ENCODE measurements around the gene HS1BP3. TPM values are rescaled to one million over a fixed set of nuclear protein-coding genes. Genes with fewer than 3 reads are reported as not detected.
A peak's percentile ranks its signal among the peaks of the same experiment; 100 is the strongest.

HS1BP3 gene
- total and polyA plus RNA-seq, 2 of the 13 experiments (the other 11 are each of a cell fraction or from before 2014, with no cell fraction given) = 15.2 to 22.0 TPM

DNA sequence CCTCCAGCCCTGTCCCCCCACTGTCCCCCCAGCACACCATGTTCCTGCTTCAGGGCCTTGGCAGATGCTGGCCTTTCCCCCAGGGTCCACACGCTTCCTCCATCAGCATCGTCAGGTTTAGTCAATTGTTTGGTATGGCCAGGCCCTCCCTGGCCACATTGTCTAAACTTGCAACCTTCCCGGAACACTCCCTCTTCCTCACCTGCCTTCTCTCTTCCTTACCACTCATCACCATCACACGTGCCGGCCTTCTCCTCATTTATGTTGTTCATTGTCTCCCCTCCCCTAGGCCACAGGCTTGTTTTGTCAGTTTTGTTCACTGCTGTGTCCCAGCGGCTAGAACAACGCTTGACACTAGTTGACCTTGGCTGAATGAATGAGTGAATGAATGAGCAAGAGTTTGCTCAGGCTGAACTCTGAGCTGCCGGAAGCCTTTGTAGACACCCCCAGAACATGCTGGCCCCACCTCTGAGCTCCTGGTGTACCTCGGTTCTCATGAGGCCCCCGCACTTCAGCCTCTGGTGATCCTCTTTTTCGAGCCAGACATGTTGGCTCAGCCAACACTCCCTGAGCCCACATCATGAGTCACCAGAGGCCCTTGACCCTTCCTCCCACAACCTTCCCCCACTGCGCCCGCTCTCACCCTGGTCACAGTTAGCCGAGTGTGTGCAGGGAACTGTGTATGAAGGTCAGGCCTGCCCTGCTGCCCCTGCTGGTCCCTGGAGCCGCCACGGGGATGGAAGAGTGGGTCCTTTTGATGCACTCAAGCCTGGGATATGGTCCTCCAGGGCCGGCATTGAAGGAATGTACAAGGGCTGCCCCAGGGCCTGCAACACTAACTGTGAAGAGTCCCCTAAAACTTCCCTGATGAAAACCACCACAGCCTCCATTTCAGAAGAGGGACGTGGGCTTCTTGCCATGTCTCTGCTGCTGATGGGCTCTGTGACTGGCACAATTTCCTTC is 57.5 kb downstream of the HS1BP3 start (continued):
- TF ChIP-seq, protein P1, sequence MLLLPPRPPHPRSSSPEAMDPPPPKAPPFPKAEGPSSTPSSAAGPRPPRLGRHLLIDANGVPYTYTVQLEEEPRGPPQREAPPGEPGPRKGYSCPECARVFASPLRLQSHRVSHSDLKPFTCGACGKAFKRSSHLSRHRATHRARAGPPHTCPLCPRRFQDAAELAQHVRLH (CRISPR knock-in tag; IDR thresholded peaks at IDR 0.05; ENCODE audit: borderline replicate concordance, low read depth) = no peak; the same call in none of the 2 replicates
- TF ChIP-seq ZFP41 (CRISPR knock-in tag; IDR thresholded peaks at IDR 0.05; ENCODE audit: borderline replicate concordance) (peak; percentile 60; the same call in 1 of the 2 replicates), MLLT10 (CRISPR knock-in tag; IDR thresholded peaks at IDR 0.05) (no peak), ARID4A (CRISPR knock-in tag; IDR thresholded peaks at IDR 0.05; ENCODE audit: borderline replicate concordance) (peak; percentile 71; the same call in 1 of the 2 replicates), NFIC (IDR thresholded peaks at IDR 0.05; ENCODE audit: low read length) (no peak), FOXM1 (CRISPR knock-in tag; IDR thresholded peaks at IDR 0.05) (no peak), KDM3A (CRISPR knock-in tag; IDR thresholded peaks at IDR 0.05; ENCODE audit: low read depth) (peak; percentile 98), YEATS4 (CRISPR knock-in tag; IDR thresholded peaks at IDR 0.05; ENCODE audit: borderline replicate concordance) (peak; percentile 87), DMAP1 (CRISPR knock-in tag; IDR thresholded peaks at IDR 0.05) (peak; percentile 58; the same call in 1 of the 2 replicates), JUNB (CRISPR knock-in tag; IDR thresholded peaks at IDR 0.05; ENCODE audit: borderline replicate concordance) (peak; percentile 100), HOXA5 (CRISPR knock-in tag; IDR thresholded peaks at IDR 0.05) (peak; percentile 93), ZNF317 (CRISPR knock-in tag; IDR thresholded peaks at IDR 0.05) (peak; percentile 93), ZFP90 (CRISPR knock-in tag; IDR thresholded peaks at IDR 0.05; ENCODE audit: borderline replicate concordance) (peak; percentile 73; the same call in 1 of the 2 replicates), RFXAP (CRISPR knock-in tag; IDR thresholded peaks at IDR 0.05; ENCODE audit: borderline replicate concordance) (peak; percentile 94)
- TF ChIP-seq, protein P2, sequence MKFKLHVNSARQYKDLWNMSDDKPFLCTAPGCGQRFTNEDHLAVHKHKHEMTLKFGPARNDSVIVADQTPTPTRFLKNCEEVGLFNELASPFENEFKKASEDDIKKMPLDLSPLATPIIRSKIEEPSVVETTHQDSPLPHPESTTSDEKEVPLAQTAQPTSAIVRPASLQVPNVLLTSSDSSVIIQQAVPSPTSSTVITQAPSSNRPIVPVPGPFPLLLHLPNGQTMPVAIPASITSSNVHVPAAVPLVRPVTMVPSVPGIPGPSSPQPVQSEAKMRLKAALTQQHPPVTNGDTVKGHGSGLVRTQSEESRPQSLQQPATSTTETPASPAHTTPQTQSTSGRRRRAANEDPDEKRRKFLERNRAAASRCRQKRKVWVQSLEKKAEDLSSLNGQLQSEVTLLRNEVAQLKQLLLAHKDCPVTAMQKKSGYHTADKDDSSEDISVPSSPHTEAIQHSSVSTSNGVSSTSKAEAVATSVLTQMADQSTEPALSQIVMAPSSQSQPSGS (CRISPR knock-in tag; IDR thresholded peaks at IDR 0.05) = peak; percentile 99
- TF ChIP-seq, protein P3, sequence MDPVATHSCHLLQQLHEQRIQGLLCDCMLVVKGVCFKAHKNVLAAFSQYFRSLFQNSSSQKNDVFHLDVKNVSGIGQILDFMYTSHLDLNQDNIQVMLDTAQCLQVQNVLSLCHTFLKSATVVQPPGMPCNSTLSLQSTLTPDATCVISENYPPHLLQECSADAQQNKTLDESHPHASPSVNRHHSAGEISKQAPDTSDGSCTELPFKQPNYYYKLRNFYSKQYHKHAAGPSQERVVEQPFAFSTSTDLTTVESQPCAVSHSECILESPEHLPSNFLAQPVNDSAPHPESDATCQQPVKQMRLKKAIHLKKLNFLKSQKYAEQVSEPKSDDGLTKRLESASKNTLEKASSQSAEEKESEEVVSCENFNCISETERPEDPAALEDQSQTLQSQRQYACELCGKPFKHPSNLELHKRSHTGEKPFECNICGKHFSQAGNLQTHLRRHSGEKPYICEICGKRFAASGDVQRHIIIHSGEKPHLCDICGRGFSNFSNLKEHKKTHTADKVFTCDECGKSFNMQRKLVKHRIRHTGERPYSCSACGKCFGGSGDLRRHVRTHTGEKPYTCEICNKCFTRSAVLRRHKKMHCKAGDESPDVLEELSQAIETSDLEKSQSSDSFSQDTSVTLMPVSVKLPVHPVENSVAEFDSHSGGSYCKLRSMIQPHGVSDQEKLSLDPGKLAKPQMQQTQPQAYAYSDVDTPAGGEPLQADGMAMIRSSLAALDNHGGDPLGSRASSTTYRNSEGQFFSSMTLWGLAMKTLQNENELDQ (CRISPR knock-in tag; IDR thresholded peaks at IDR 0.05; ENCODE audit: borderline replicate concordance) = no peak
- TF ChIP-seq, protein P4, sequence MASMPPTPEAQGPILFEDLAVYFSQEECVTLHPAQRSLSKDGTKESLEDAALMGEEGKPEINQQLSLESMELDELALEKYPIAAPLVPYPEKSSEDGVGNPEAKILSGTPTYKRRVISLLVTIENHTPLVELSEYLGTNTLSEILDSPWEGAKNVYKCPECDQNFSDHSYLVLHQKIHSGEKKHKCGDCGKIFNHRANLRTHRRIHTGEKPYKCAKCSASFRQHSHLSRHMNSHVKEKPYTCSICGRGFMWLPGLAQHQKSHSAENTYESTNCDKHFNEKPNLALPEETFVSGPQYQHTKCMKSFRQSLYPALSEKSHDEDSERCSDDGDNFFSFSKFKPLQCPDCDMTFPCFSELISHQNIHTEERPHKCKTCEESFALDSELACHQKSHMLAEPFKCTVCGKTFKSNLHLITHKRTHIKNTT (CRISPR knock-in tag; IDR thresholded peaks at IDR 0.05) = no peak

Data from HepG2 (cell line).